NCI-H1092 (cell line): ENCODE data around the gene RFC4.
"Not testable (repeated sequence)": the region's sequence is repeated elsewhere in the genome, so short reads cannot be mapped to it uniquely, and the experiment has no call there.

Source experiments
- DNase-seq: peaks from one replicate; lab custom pipeline; 2025; lab: John Stamatoyannopoulos, UW

The RFC4 gene

GRCh38 chr3:186824430-186825139 lies 18.3 kb upstream of the RFC4 start:
- no peak for DNase-seq

GRCh38 chr3:186823386-186823785 lies 17.1 kb upstream of the RFC4 start:
- DNase-seq, result no peak

GRCh38 chr3:186822388-186822759 lies 16.1 kb upstream of the RFC4 start:
- DNase-seq, result not testable (repeated sequence)

GRCh38 chr3:186821429-186822387 lies 15.4 kb upstream of the RFC4 start:
- peak; percentile 14 for DNase-seq

- DNase-seq, result no peak
These were observed 12.7 kb upstream of the RFC4 start for GRCh38 chr3:186818956-186819355.

GRCh38 chr3:186818516-186818915 lies 12.2 kb upstream of the RFC4 start:
- no peak for DNase-seq

- DNase-seq, result no peak
These were observed 9.2 kb upstream of the RFC4 start for GRCh38 chr3:186815435-186815834.

- DNase-seq, result no peak
These were observed 7.8 kb upstream of the RFC4 start for GRCh38 chr3:186814100-186814499.

- DNase-seq, result not testable (repeated sequence)
These were observed 5.0 kb upstream of the RFC4 start for GRCh38 chr3:186811313-186811712.

- no peak for DNase-seq
These were observed 4.2 kb upstream of the RFC4 start for GRCh38 chr3:186810336-186810996.

GRCh38 chr3:186807231-186807630 lies 949 bp upstream of the RFC4 start:
- DNase-seq, result no peak

GRCh38 chr3:186803447-186803846 lies 2.8 kb downstream of the RFC4 start:
- DNase-seq, result not testable (repeated sequence)

- no peak for DNase-seq
These were observed 3.6 kb downstream of the RFC4 start for GRCh38 chr3:186802701-186803100.

- no peak for DNase-seq
These were observed 6.0 kb downstream of the RFC4 start for GRCh38 chr3:186800285-186800684.

- DNase-seq, result no peak
These were observed 7.9 kb downstream of the RFC4 start for GRCh38 chr3:186798239-186798874.

GRCh38 chr3:186790261-186790981 lies 15.9 kb downstream of the RFC4 start:
- no peak for DNase-seq

GRCh38 chr3:186789554-186790260 lies 16.6 kb downstream of the RFC4 start:
- no peak for DNase-seq

- DNase-seq, result no peak
These were observed 17.6 kb downstream of the RFC4 start for GRCh38 chr3:186788482-186789370.

- no peak for DNase-seq
These were observed 18.4 kb downstream of the RFC4 start for GRCh38 chr3:186787642-186788481.
